ENCODE data around the gene CAPZA1.

The CAPZA1 gene

DNA sequence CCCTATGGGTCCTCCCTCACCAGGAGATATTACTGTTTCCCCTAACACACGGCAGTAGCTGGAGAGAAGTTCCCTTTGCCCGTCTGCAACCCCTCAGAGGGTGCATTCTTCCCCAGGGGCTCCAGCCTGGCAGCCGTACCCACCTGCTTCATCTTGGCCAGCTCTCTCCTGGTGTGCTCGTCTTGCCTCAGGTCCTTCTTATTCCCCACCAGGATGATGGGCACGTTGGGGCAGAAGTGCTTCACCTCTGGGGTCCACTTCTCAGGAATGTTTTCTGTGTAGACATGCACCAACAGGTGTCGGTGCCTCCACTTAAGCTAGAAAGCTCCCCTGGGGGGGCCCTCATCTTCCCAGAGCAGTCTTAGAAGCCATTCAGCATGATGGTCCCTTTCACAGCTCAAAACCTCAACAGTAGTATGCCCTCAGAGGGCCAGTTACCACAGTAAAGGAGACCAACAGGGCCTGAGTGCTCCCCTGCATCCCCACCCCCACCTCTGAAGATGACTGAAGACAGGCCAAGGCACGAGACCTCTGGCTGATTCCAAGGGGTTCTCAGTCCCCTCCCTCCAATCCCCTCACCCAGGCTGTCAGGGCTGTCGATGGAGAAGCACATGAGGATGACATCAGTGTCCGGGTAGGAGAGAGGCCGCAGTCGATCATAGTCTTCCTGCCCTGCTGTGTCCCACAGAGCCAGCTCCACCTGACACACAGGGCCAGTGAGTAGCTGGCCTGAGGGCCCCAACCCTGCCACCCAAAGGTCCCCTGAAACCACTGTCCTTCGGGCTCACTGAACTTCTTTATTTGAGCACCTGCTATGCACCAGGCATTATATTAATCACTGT is 83.0 kb downstream of the CAPZA1 start:
- DNase-seq, result no peak

GRCh38 chr1:112703706-112704105 is 84.1 kb downstream of the CAPZA1 start:
- DNase-seq, result no peak

GRCh38 chr1:112704391-112704933 is 84.8 kb downstream of the CAPZA1 start:
- no peak for DNase-seq

DNA sequence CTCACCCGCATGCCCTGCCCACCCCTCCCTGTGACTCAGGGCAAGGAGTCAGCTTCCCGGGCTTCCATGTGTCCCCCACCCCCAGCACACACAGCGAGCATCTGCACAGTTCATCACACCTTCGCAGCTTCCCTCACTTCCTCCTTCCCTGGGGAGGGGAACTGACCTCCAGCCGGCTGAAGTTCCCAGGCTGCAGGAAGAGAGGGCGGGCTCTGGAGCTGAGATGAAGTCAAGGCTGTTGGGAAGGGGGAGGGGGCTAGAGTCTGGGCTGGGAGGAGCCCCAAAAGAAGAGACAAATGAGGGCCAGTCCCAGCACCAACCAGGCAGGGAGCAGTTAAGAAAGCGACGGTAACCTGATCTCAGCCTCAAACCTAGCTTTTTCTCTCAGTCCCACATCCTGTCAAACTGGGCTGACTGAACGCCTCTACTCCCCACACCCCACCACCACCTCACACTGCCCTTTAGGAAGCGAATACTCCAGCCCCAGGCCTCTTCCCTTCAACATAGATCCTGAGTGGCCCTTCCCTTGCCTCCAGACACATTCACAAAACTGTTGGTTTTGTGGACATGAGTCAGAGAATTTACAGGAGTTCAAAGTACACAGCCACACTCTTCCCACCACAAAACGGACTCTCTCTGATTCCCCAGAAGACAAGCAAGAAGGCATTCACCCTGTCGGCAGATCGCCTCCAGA is 85.4 kb downstream of the CAPZA1 start:
- DNase-seq, result no peak

DNA sequence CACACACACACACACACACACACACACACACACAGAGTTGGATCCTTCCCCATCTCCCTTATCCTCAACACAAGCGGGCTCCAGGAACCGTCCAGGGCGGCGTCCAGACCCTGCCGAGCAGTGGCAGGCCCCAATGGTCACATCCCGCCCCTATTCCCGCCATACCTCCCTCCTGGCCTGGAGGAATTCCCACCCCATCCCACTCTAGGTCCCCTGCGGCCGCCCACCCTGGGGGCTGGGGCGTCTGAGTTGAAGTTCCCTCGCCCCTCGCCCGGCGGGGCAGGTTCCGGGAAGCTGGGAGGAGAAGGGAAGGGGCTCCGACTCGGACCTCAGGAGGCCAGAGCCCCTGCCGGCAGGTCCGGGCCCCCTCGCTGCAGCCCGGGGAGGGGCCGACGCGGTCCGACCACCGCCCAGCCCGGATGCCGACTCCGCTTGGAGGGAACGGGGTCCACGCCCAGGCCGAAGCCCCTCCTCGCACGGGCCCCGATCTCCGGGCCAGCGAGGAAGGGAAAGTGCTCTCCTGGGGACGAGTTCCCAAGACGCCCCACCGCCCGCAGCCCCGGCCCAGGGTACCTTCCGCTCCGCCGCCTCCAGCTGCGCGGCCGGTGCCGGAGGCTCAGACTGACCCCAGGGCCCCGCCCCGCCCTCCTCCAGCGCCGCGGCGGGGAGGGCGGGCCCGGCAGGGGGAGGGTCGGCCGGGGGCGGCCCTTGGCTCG is 87.0 kb downstream of the CAPZA1 start, which contains the start of gene RHOC:
RHOC (minus strand) TSS at position 623 of the 716 bp plus-strand sequence. CDS start 3,328 bp downstream, outside the sequence.
- DNase-seq, result no peak

DNA sequence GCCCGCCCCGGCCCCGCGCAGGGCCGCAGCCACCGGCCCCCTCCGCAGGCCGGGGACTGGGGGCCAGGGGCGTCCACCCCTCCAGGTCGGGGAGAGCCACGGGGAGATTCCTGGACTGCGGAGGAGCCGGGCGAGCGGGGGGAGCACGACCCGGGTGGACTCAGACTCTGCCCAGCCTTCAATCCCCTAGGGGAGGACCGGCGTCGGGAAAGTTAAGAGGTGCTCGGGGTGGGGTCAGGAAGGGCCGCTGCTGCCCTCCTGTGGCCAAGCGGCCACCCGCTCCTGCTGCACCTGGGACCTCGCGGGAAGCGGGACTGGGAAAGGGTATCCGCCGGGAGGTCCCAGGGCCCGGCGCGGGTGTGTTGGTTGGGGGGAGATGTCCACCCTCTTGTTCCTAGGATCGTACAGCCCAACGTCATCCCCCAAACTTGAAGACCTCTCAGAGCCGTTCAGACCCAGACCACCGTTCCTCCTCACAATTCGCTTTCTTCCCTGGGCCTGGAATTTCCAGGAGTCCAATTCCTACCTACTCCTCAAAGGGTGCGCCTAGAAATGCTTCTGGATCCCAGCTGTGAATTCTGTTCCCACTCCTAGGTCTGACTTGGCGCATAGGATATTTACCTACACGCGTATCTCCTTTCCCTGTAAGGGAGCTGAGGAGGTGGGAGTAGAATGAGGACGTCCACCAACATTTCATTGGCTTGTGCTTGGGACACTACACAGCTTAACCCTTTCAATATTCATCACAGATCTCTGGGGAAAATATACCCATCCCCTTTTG is 87.8 kb downstream of the CAPZA1 start:
- peak; percentile 66 for DNase-seq

DNA sequence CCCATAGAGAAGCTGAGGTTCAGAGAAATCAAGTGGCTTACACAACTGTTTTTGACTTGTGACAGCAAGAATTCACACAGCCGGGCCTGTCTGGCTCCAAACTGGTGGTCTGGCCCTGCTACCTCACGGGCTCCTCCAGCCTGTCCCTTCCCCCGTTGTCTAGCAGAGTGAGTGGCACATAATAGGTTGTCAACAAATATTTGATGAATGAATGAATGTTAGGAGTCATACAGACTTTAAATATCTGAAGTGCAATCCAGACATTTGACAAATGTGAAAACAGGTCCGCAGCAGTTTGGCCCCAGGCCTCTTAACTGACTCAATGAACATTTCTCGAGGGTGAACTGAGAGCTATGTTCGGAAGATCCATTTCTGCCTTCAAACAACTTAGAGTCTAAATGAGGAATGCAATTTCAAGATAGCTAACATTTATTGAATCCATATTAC is 88.4 kb downstream of the CAPZA1 start:
- no peak for DNase-seq

DNA sequence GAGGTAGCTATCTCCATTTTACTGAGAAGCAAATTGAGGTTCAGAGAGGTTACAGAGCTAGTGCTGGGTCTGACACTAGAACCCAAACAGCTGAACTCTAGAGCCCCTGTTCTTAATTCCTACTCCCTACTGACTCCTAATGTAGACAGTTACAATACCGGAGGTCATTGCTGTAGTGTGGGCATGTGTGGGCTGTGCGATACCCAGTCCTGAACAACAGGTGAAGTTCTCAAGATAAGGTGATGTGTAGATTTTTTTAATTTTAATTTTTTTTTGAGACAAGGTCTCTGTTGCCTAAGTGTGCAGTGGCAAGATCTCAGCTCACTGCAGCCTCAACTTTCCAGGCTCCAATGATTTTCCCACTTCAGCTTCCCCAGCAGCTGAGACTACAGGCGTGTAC is 88.9 kb downstream of the CAPZA1 start:
- no peak for DNase-seq

- no peak for DNase-seq
These were observed 90.5 kb downstream of the CAPZA1 start for GRCh38 chr1:112710159-112710558.

DNA sequence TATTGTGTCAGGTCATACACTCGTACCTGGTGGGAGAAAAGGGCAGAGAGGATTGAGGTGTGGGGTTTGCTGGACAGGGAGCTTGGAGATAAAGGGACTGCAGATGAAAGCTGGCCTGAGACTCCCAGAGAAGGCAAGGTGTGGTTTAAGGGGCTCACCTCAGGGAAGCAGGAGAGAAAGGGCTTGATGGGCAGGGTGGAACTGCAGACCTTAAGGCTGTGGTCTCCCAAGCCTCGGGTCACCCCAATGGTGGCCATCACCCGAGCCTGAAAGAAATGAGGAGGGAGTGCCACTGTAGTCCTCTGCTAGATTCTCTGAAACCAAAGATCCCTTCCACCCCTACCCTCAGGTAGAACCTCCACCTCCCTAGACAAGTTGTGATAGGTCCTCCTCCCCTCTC is 91.0 kb downstream of the CAPZA1 start:
- DNase-seq, result no peak

DNA sequence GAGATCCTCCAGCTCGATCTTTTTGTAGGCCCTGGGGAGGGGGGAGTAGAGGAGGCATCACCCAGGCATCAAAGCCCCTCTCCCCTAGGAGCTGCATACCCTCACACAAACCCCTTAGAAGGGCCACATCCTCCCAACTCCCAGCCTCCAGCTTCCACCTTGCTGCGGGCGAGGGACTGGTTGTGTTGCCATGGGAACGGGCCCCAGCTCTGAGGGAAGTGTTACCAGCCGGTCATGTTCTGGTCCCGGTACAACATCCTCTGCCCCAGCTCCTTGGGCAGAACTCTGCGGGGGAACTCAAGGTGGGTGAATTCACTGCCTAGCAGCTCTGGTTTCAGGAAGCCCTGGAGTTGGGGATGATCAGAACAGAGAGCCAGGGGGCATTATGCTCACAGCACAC is 91.4 kb downstream of the CAPZA1 start:
- no peak for DNase-seq

DNA sequence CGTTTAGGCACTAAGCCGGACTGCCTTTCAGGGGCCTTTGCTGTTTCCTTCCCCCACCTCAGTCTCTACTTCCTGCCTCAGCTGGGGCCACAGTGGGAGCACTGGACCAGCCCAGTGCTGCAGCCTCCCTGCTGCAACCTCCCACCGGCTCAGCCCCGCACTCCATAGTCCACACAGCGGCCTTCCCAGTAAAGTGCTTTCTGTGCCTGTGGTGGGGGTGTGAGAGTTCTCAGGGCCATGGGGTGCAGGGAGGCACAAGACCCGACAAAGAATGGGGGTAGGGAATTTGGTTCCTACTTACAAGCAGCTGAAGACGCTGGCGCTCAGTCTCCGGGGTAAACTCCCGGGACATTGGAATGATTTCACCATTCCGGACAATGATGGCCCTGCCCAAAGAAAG is 92.0 kb downstream of the CAPZA1 start:
- DNase-seq, result no peak

- DNase-seq, result no peak
These were observed 92.6 kb downstream of the CAPZA1 start for GRCh38 chr1:112712191-112712590.

DNA sequence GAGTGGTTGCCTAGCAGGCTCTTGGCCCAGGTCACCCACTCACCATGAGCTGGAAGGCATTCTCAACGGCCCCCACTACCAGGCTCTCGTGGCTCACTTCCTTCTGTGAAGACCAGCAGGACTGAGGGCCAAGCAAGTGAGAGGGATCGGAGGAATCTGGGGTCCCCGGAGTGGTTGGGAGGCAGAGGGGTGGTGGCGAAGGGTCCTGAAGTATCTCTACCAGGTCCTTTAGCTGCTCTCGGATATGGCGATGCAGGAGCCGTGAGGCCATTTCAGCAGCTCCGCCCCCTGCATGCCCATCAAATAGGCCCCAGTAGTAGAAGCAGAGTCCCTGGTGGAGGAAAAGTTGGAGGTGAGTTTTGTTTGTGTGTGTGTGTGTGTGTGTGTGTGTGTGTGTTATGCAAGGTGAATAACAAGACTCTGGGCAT is 93.1 kb downstream of the CAPZA1 start:
- DNase-seq, result no peak

DNA sequence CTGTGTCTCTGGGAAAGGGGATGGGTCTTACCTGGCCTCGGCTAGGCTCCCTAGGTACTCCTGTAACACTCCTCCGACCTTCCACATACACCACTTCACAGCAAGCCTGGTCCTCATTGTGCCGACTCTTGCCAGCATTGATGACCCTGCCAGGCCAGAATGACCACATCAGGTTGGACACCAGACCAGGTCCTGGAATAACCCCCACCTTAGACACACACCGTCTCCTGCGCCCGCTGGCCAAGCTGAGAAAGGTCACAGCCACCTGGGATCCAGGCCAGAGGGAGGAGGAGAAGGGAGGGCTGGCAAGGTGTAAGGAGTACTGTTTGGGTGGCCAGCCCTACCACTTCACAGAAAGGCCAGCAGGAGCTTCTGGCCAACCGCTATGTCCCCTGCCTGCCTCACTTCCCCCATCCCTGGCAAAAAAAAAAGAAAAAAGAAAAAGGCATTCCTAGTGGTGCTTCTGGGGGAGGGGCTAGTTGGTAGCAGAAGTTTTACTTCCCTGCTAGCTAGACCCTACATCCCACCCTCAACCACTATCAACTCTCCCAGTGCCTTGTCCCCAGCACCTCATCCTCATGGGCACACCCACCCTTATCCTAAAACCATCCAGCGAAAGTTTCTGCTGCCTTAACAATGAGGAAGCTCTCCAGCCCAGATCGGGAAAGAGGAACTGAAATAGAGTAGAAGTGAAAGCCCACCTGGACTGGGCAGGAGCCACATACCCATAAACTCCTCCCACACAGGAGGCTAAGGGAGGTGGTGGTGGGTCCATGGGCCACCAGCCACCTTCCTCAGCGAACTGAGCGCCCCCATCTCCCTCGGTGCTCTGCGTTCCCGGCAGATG is 94.1 kb downstream of the CAPZA1 start:
- no peak for DNase-seq

GRCh38 chr1:112714313-112715263 is 95.0 kb downstream of the CAPZA1 start:
- no peak for DNase-seq

- peak; percentile 46 for DNase-seq
These were observed 95.8 kb downstream of the CAPZA1 start, which contains the start of gene PPM1J for GRCh38 chr1:112715264-112716053. Gene PPM1J (minus strand): TSS chr1:112715332. CDS start chr1:112715301, 31 bp downstream.

- peak; percentile 91 for DNase-seq
These were observed 96.6 kb downstream of the CAPZA1 start for GRCh38 chr1:112716133-112716720.

All from NCI-H1694 (cell line).